Measurements from ENCODE around the gene HNRNPUL1.

GRCh38 chr19:41221514-41222205, 42.5 kb upstream of the HNRNPUL1 start:
- TF ChIP-seq CTCF (IDR thresholded peaks at IDR 0.05) = no peak
- TF ChIP-seq EZH2 (IDR thresholded peaks at IDR 0.05; ENCODE audit: borderline replicate concordance, insufficient read depth, low read depth, low read length, poor library complexity, severe bottlenecking) = no peak

Measured in B cell (primary cell).